OCI-LY1 (cell line): Measurements from ENCODE around the gene FN3K.
A peak's percentile ranks its signal among the peaks of the same experiment; 100 is the strongest.

Experiments used
- H2AFZ ChIP-seq: fragments of 200-600 bp; sonication (generic), shearing (Covaris generic); 2 replicates; pipeline ENCODE4 v1.6.0; 2014; ENCODE audit warnings: antibody characterized with exemption, mild to moderate bottlenecking, low read length
- H3F3A ChIP-seq: fragments of 200-600 bp; sonication (generic), shearing (Covaris generic); 2 replicates; pipeline ENCODE4 v1.6.0; 2014; ENCODE audit warnings: mild to moderate bottlenecking, antibody characterized with exemption, low read length, moderate library complexity; ENCODE audit not compliant: insufficient read depth
- H3K27ac ChIP-seq: fragments of 200-600 bp; sonication (generic); 2 replicates; pipeline ENCODE4 v1.5.1; 2014; ENCODE audit warnings: low read length, mixed run types, mild to moderate bottlenecking, low read depth; ENCODE audit not compliant: poor library complexity, severe bottlenecking
- H3K27me3 ChIP-seq: fragments of 200-600 bp; sonication (generic); 2 replicates; pipeline ENCODE4 v1.6.0; 2014; ENCODE audit warnings: antibody characterized with exemption, mild to moderate bottlenecking, low read length, moderate library complexity; ENCODE audit not compliant: insufficient read depth
- H3K36me3 ChIP-seq: fragments of 200-600 bp; sonication (generic); 2 replicates; pipeline ENCODE4 v1.6.1; 2014; ENCODE audit warnings: mild to moderate bottlenecking, antibody characterized with exemption, low read length, moderate library complexity, mixed read lengths; ENCODE audit not compliant: insufficient read depth
- H3K4me1 ChIP-seq: fragments of 200-600 bp; sonication (generic); 2 replicates; pipeline ENCODE4 v1.5.1; 2014; ENCODE audit warnings: mild to moderate bottlenecking, low read length, moderate library complexity; ENCODE audit not compliant: insufficient read depth, severe bottlenecking
- H3K4me2 ChIP-seq: fragments of 200-600 bp; sonication (generic), shearing (Covaris generic); 2 replicates; pipeline ENCODE4 v1.6.1; 2014; ENCODE audit warnings: low read length
- H3K4me3 ChIP-seq: fragments of 200-600 bp; sonication (generic); 2 replicates; pipeline ENCODE4 v1.5.1; 2014; ENCODE audit warnings: low read length, low read depth, mild to moderate bottlenecking, mixed read lengths; ENCODE audit not compliant: poor library complexity, severe bottlenecking
- H3K79me2 ChIP-seq: fragments of 200-600 bp; shearing (Covaris generic); 2 replicates; pipeline ENCODE4 v1.6.1; 2016; ENCODE audit warnings: mixed run types, low read length, mixed read lengths; ENCODE audit not compliant: insufficient read depth
- H3K9ac ChIP-seq: fragments of 200-600 bp; sonication (generic), shearing (Covaris generic); 2 replicates; pipeline ENCODE4 v1.6.1; 2014; ENCODE audit warnings: mild to moderate bottlenecking, low read length, mixed read lengths
- H3K9me2 ChIP-seq: fragments of 200-600 bp; sonication (generic), shearing (Covaris generic); 2 replicates; pipeline ENCODE4 v1.6.1; 2014; ENCODE audit warnings: low read depth, mild to moderate bottlenecking, low read length, mixed read lengths
- H3K9me3 ChIP-seq: fragments of 200-600 bp; shearing (Covaris generic); 2 replicates; pipeline ENCODE4 v1.6.1; 2014; ENCODE audit warnings: low read length, mixed read lengths
- H4K20me1 ChIP-seq: fragments of 200-600 bp; sonication (generic), shearing (Covaris generic); 2 replicates; pipeline ENCODE4 v1.6.0; 2016; ENCODE audit warnings: mild to moderate bottlenecking, low read length; ENCODE audit not compliant: insufficient read depth
- CTCF ChIP-seq: fragments of 200-600 bp; sonication (generic), shearing (Covaris generic); IDR thresholded peaks from 2 replicates; pipeline ENCODE4 v1.5.1; 2017; ENCODE audit warnings: mild to moderate bottlenecking, antibody characterized with exemption, low read length, moderate library complexity, mixed read lengths
- EZH2 ChIP-seq: fragments of 200-600 bp; sonication (generic), shearing (Covaris generic); IDR thresholded peaks from 2 replicates; pipeline ENCODE4 v1.8.0; 2017; ENCODE audit warnings: borderline replicate concordance, mixed run types, mild to moderate bottlenecking, antibody characterized with exemption, low read length, moderate library complexity, mixed read lengths

The FN3K gene

GRCh38 chr17:82694647-82695046 is 40.8 kb upstream of the FN3K start:
- H3K27ac ChIP-seq = no peak overlapping the region
- no peak overlapping the region for H3K9ac ChIP-seq
- H3K9me3 ChIP-seq = peaks cover 16% of the 10 kb centered on the region
- peaks cover 9% of the 10 kb centered on the region; the same call in 1 of the 2 replicates for H3K36me3 ChIP-seq
- H3K4me2 ChIP-seq = no peak overlapping the region
- H2AFZ ChIP-seq = no peak overlapping the region
- H3K4me1 ChIP-seq = peaks cover 9% of the 10 kb centered on the region
- peaks cover 3% of the 10 kb centered on the region; the same call in 1 of the 2 replicates for H3K27me3 ChIP-seq
- H4K20me1 ChIP-seq = no peaks in the 10 kb centered on the region
- H3K9me2 ChIP-seq = no peaks in the 10 kb centered on the region
- H3K4me3 ChIP-seq = no peak overlapping the region
- H3K79me2 ChIP-seq = no peaks in the 10 kb centered on the region
- no peak for TF ChIP-seq CTCF
- no peak for TF ChIP-seq EZH2
- no peaks in the 10 kb centered on the region for H3F3A ChIP-seq

GRCh38 chr17:82696259-82696658 is 39.2 kb upstream of the FN3K start:
- Histone ChIP-seq H3K27ac (no peak overlapping the region), H2AFZ (no peak overlapping the region), H3K9ac (no peak overlapping the region), H3K36me3 (peaks cover 9% of the 10 kb centered on the region; the same call in 1 of the 2 replicates), H3K79me2 (no peaks in the 10 kb centered on the region), H3K4me2 (no peak overlapping the region), H3K4me1 (peaks cover 9% of the 10 kb centered on the region), H3K9me3 (peaks cover 16% of the 10 kb centered on the region), H3K4me3 (no peak overlapping the region), H4K20me1 (no peaks in the 10 kb centered on the region), H3K9me2 (no peaks in the 10 kb centered on the region), H3K27me3 (peaks cover 3% of the 10 kb centered on the region; the same call in 1 of the 2 replicates), H3F3A (no peaks in the 10 kb centered on the region)
- no peak for TF ChIP-seq CTCF
- TF ChIP-seq EZH2 = no peak

GRCh38 chr17:82696916-82697807 is 38.3 kb upstream of the FN3K start:
- Histone ChIP-seq H3K79me2 (no peaks in the 10 kb centered on the region), H3K4me2 (peak overlapping the region; percentile 76; the same call in 1 of the 2 replicates), H2AFZ (no peak overlapping the region), H4K20me1 (no peaks in the 10 kb centered on the region), H3K4me3 (peak overlapping the region; percentile 65), H3K27me3 (peaks cover 3% of the 10 kb centered on the region; the same call in 1 of the 2 replicates), H3K9ac (no peak overlapping the region), H3K9me3 (peaks cover 16% of the 10 kb centered on the region), H3K36me3 (peaks cover 9% of the 10 kb centered on the region; the same call in 1 of the 2 replicates), H3K27ac (no peak overlapping the region), H3K4me1 (peaks cover 9% of the 10 kb centered on the region), H3K9me2 (no peaks in the 10 kb centered on the region), H3F3A (no peaks in the 10 kb centered on the region)
- TF ChIP-seq EZH2 = no peak
- no peak for TF ChIP-seq CTCF
